Fibroblast of lung (primary cell): ENCODE results near the gene L3MBTL4.

Experiments used
- EZH2 ChIP-seq: IDR thresholded peaks from 2 replicates; pipeline ENCODE4 v1.5.1; 2012; ENCODE audit warnings: low read length, control low read depth, mild to moderate bottlenecking; ENCODE audit errors: missing control alignments
- TF ChIP-seq, protein P1 (sequence below), 2 donors: IDR thresholded peaks in 1 of 2; conservative IDR thresholded peaks in 1 of 2; 1 replicate in 1 of 2; 2 replicates in 1 of 2; pipeline ENCODE4 v1.5.1; 2011 to 2012; ENCODE audit warnings: low read length in 2 of 2, control low read depth in 1 of 2, inconsistent platforms in 1 of 2, low read depth in 1 of 2, mild to moderate bottlenecking in 1 of 2

DNA sequence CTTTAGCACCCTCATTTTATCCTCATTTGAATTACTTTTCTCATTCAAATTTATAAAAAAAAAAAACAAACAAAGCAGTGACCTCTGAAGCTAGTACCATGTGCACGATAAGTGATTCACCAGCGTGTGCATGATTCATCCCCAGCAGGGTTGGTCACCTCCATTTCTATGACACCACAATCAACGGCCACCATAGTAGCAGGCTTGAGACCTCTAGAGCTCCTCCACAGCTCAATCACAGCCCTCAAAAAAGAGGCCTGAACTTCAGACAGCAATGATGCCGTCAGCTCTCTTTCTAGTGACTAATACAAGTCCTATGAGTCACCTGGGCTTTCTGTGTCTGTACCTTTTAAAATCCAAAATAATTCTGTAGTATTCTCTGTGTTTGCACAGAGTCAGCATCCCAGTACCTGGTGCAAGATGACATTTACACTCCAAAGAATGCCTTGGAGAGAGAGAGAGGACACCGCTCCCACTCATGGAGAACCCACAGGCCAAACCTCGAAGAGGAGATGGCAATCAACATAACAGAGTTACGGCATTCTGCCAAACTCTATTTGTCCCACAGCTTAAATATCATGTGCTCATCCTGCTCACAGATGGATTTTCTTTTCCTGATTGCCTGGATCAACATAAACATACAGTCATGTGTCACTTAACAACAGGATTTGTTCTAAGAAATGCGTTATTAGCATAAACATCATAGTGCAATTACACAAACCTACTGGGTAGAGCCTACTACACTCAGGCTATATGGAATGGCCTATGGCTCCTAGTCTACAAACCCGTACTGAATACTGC is 58.7 kb downstream of the L3MBTL4 start:
- TF ChIP-seq, protein P1, sequence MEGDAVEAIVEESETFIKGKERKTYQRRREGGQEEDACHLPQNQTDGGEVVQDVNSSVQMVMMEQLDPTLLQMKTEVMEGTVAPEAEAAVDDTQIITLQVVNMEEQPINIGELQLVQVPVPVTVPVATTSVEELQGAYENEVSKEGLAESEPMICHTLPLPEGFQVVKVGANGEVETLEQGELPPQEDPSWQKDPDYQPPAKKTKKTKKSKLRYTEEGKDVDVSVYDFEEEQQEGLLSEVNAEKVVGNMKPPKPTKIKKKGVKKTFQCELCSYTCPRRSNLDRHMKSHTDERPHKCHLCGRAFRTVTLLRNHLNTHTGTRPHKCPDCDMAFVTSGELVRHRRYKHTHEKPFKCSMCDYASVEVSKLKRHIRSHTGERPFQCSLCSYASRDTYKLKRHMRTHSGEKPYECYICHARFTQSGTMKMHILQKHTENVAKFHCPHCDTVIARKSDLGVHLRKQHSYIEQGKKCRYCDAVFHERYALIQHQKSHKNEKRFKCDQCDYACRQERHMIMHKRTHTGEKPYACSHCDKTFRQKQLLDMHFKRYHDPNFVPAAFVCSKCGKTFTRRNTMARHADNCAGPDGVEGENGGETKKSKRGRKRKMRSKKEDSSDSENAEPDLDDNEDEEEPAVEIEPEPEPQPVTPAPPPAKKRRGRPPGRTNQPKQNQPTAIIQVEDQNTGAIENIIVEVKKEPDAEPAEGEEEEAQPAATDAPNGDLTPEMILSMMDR (conservative IDR thresholded peaks at IDR 0.05 in 1 of 2, IDR thresholded peaks at IDR 0.05 in 1 of 2; ENCODE audit: low read depth in 1 of 2, low read length in 2 of 2): no peak
- TF ChIP-seq EZH2: no peak
